Suppressor macrophage treated with lipopolysaccharide for 1 hour (primary cell): ENCODE measurements around the gene SIGLEC10.
"Not testable (repeated sequence)": the region's sequence is repeated elsewhere in the genome, so short reads cannot be mapped to it uniquely, and the experiment has no call there.

Experiments
- DNase-seq, 3 donors: peaks; one replicate each; pipeline ENCODE4 v3.0.0-alpha.2; 2020 to 2022

The SIGLEC10 gene

GRCh38 chr19:51417107-51417809 is at the start of gene SIGLEC10:
Gene SIGLEC10 (minus strand): TSS chr19:51417642. CDS start chr19:51417581, 61 bp downstream.
- peak; percentile 88 to 91 (median 90) for DNase-seq

GRCh38 chr19:51466723-51467122 is 49.3 kb upstream of the SIGLEC10 start:
- peak in 2 of 3 donors; percentile 42 to 44 for DNase-seq

- DNase-seq, result not testable (repeated sequence)
These were observed 46.6 kb upstream of the SIGLEC10 start for GRCh38 chr19:51463976-51464581.

- no peak for DNase-seq
These were observed 45.2 kb upstream of the SIGLEC10 start for GRCh38 chr19:51462681-51463080.

- DNase-seq, result peak in 1 of 3 donors; percentile 23
These were observed 44.8 kb upstream of the SIGLEC10 start for GRCh38 chr19:51462276-51462675.

- DNase-seq, result peak; percentile 34 to 48 (median 34)
These were observed 44.3 kb upstream of the SIGLEC10 start for GRCh38 chr19:51461723-51462161.

GRCh38 chr19:51460164-51460992 is 42.9 kb upstream of the SIGLEC10 start:
- peak; percentile 48 to 52 (median 50) for DNase-seq

- no peak for DNase-seq
These were observed 41.6 kb upstream of the SIGLEC10 start for GRCh38 chr19:51458899-51459505.

- DNase-seq, result no peak
These were observed 40.7 kb upstream of the SIGLEC10 start, which contains the start of gene SIGLEC8 for GRCh38 chr19:51458051-51458645. Gene SIGLEC8 (minus strand): TSS chr19:51458454. CDS start chr19:51458387, 67 bp downstream.

GRCh38 chr19:51457351-51458013 is 40.0 kb upstream of the SIGLEC10 start:
- no peak for DNase-seq

- DNase-seq, result no peak
These were observed 39.3 kb upstream of the SIGLEC10 start for GRCh38 chr19:51456541-51457290.

- no peak for DNase-seq
These were observed 33.4 kb upstream of the SIGLEC10 start for GRCh38 chr19:51450730-51451307.

- DNase-seq, result peak in 2 of 3 donors; percentile 30 to 35
These were observed 31.1 kb upstream of the SIGLEC10 start for GRCh38 chr19:51448411-51449016.

GRCh38 chr19:51448011-51448410 is 30.6 kb upstream of the SIGLEC10 start:
- DNase-seq, result no peak

GRCh38 chr19:51447510-51447909 is 30.1 kb upstream of the SIGLEC10 start:
- not testable (repeated sequence) for DNase-seq

GRCh38 chr19:51441410-51442390 is 24.3 kb upstream of the SIGLEC10 start:
- DNase-seq, result peak; percentile 87 to 89 (median 88)

- DNase-seq, result peak; percentile 69 to 75 (median 72)
These were observed 23.5 kb upstream of the SIGLEC10 start for GRCh38 chr19:51440846-51441409.

GRCh38 chr19:51440052-51440451 is 22.6 kb upstream of the SIGLEC10 start:
- no peak for DNase-seq
